Loucy (cell line): ENCODE results near the gene STARD6.

Experiments
- CTCF ChIP-seq: fragments of 200-600 bp; sonication (generic); conservative IDR thresholded peaks from 2 replicates; pipeline ENCODE4 v1.5.1; 2014; ENCODE audit warnings: mild to moderate bottlenecking, antibody characterized with exemption, low read length
- EZH2phosphoT487 ChIP-seq: fragments of 200-600 bp; IDR thresholded peaks from 2 replicates; pipeline ENCODE4 v1.6.1; 2018; ENCODE audit warnings: antibody characterized with exemption, mild to moderate bottlenecking, moderate library complexity, borderline replicate concordance

DNA sequence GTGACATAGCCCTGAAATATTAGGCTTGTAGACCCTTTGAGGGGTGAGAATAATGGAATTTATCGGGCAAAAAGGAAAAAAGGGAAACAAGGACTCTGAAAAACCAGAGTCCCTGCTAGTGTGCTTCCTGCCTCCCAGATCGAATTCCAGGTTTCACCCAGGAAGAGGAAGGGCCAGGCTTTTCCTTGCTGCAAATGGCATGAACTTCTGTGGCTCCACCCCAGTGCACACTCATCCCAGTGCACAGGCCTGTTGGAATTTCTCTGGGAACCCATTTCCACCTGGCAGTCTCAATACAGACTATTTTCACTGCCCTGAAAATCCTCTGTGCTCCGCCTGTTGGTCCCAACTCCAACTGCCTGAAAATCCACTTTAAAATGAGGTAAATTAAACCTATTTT, 30.0 kb upstream of the STARD6 start:
- TF ChIP-seq CTCF: no peak
- TF ChIP-seq EZH2phosphoT487: no peak
